Psoas muscle (tissue), 8 donors: ENCODE data around the gene RILPL2. TPM values are rescaled to one million over a fixed set of nuclear protein-coding genes. Genes with fewer than 3 reads are reported as not detected.

Source experiments
- ATAC-seq, 4 donors: fragments of 200-7000 bp; cut with Tn5 transposase; one replicate each; pipeline ENCODE4 v1.9.1; 2020; ENCODE audit warnings: moderate library complexity in 3 of 4, mild to moderate bottlenecking in 2 of 4
- DNase-seq, 2 donors: peaks; one replicate each; pipeline ENCODE4 v3.0.0-alpha.2; 2020
- H3K27ac ChIP-seq: fragments of 200-600 bp; one replicate; pipeline ENCODE4 v1.8.0; 2022
- H3K27me3 ChIP-seq, 3 donors: fragments of 200-600 bp in 1 of 3; one replicate each; pipeline versions ENCODE4 v1.6.1 to v1.8.0; 2013 to 2022; ENCODE audit warnings: low read length in 2 of 3, mild to moderate bottlenecking in 2 of 3, moderate library complexity in 1 of 3; ENCODE audit not compliant: insufficient read depth in 3 of 3
- H3K36me3 ChIP-seq, 2 donors: fragments of 200-600 bp in 1 of 2; one replicate each; pipeline versions ENCODE4 v1.6.1 to v1.8.0; 2013 to 2022; ENCODE audit warnings: low read depth in 1 of 2, mild to moderate bottlenecking in 1 of 2, moderate library complexity in 1 of 2; ENCODE audit not compliant: insufficient read depth in 1 of 2
- H3K4me1 ChIP-seq: fragments of 200-600 bp; one replicate; pipeline ENCODE4 v1.8.0; 2022
- H3K4me3 ChIP-seq: fragments of 200-600 bp; one replicate; pipeline ENCODE4 v1.8.0; 2022; ENCODE audit warnings: mild to moderate bottlenecking
- H3K9me3 ChIP-seq: fragments of 200-600 bp; one replicate; pipeline ENCODE4 v1.8.0; 2022
- CTCF ChIP-seq: fragments of 200-600 bp; IDR thresholded peaks from one replicate; pipeline ENCODE4 v1.8.0; 2022; ENCODE audit warnings: antibody characterized with exemption
- WGBS, 3 donors: extraction: QIAGEN DNeasy Blood & Tissue Kit; methylation state at CpG; one replicate each; pipeline versions ENCODE4 v1.1.6 to v1.1.7; 2013; 5-methylcytosine and 5-hydroxymethylcytosine counted together
- intact Hi-C, 2 donors: fragments of 100-400 bp; cut with DNase I; formaldehyde crosslinking; loops; one replicate each; pipeline versions ENCODE4 v1.11.0 to v1.14.2; 2022
- polyA plus RNA-seq, 3 donors: library from polyadenylated mRNA; stranded (reverse); fragments of 200-250 nt; gene quantifications; one replicate each; pipeline ENCODE4 v1.2.3, GENCODE V29; 2013
- total RNA-seq, 4 donors: library from RNA; stranded (reverse); fragmentation: NEBNext Ultra II Directional in 2 of 4; extraction: Animal tissue kit (Norgen Biotek cat#: 25700) in 2 of 4; gene quantifications; one replicate each; pipeline versions ENCODE4 v1.2.1 to v1.2.4, GENCODE V29; 2021 to 2023
- donor health status: healthy with polysubstance abuse.
- donor health status: DM: no; HTN: no; CAD: no; lungs with moderate emphysema.
- donor health status: Bipolar disorder and iron deficiency.
- donor health status: healthy.
- donor health status: DM: yes; HTN: yes; CAD: no.
- donor health status: DM: no; HTN: no; CAD: no.
- donor health status: DM: no; HTN: no; CAD: no.
- donor health status: DM: yes; HTN: yes; CAD: no.

The RILPL2 gene
- total and polyA plus RNA-seq, 7 donors, result 0.69 to 1.6 (median 1.1) TPM

GRCh38 chr12:123474485-123475245 lies 38.2 kb upstream of the RILPL2 start:
- no peak overlapping the region for H3K4me3 ChIP-seq

GRCh38 chr12:123472438-123472849 lies 36.0 kb upstream of the RILPL2 start:
- H3K4me1 ChIP-seq, result peaks cover 28% of the 10 kb centered on the region
- no peak for ATAC-seq
- no peak overlapping the region for H3K4me3 ChIP-seq
- H3K36me3 ChIP-seq, result peaks cover 2 to 53% of the 10 kb centered on the region in 2 donors
- H3K27me3 ChIP-seq, result no peaks in the 10 kb centered on the region
- 70 to 80% (median 75%) methylated on average over 12 of the region's 12 CpGs for WGBS, 3 donors
- H3K9me3 ChIP-seq, result no peaks in the 10 kb centered on the region
- DNase-seq, result no peak
- intact Hi-C loops, result no loop called here
- no peak for TF ChIP-seq CTCF
- peak overlapping the region; percentile 37 for H3K27ac ChIP-seq

More at GRCh38 chr12:123474485-123475245, 38.2 kb upstream of the RILPL2 start:
- no peaks in the 10 kb centered on the region for H3K9me3 ChIP-seq
- H3K36me3 ChIP-seq, result peaks cover 5 to 39% of the 10 kb centered on the region in 2 donors
- H3K4me1 ChIP-seq, result peaks cover 45% of the 10 kb centered on the region
- peak overlapping the region; percentile 97 for H3K27ac ChIP-seq
- 30 to 42% (median 34%) methylated on average over 13 of the region's 13 CpGs for WGBS, 3 donors
- ATAC-seq (peak; percentile 24 to 50 (median 44)), DNase-seq (no peak)
- TF ChIP-seq CTCF, result no peak
- no peaks in the 10 kb centered on the region for H3K27me3 ChIP-seq
- intact Hi-C loops, result loop anchor here (5.0 kb wide), 2 partner anchors 43 to 58 kb away; partner anchors contain the start of gene RILPL1 (in 1 of the 2)

DNA sequence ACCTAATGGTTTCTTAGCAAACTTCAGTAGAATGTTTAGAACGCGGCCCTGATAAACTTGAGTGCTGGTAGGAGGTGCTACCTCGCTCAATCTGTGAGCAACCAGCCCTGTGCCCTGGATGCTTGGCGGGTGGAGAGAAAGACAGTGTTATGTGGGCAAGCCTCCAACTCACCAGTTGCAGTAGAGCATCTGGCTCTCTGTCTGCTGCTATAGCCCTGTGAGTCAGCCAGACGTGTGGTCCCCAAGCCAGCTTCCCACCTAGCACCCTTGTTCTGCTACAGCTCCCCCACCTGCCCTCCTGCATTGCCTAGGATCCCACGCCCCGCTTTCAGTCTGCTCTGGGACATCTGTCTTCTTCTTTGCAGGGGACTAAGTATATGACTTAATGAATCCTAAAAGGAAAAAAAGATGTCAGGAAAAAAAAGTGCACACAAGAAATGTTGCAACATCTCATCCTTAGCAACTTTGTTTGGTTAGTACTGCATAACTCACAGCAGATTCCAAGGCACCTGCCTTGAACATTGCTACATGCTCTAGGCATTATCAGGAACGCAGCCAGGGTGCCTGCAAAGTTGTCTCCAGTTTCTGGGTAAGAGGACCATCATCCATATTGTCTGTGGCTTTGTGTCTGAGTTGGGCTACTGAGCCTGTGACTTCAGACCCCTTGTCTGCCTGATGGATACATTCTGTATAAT lies 35.0 kb upstream of the RILPL2 start:
- ATAC-seq, result peak; percentile 71 to 82 (median 78)

GRCh38 chr12:123469978-123470377 lies 33.5 kb upstream of the RILPL2 start:
- DNase-seq (no peak), ATAC-seq (no peak)
- H3K27me3 ChIP-seq, result no peaks in the 10 kb centered on the region
- H3K4me3 ChIP-seq, result no peak overlapping the region
- intact Hi-C loops, result no loop called here
- no peaks in the 10 kb centered on the region for H3K9me3 ChIP-seq
- WGBS, 3 donors, result 84 to 89% (median 88%) methylated on average over 2 of the region's 2 CpGs
- no peak for TF ChIP-seq CTCF
- H3K27ac ChIP-seq, result peak overlapping the region; percentile 23
- H3K4me1 ChIP-seq, result peaks cover 35% of the 10 kb centered on the region
- H3K36me3 ChIP-seq, result peaks cover 2 to 71% of the 10 kb centered on the region in 2 donors

More for the DNA sequence above, 35.0 kb upstream of the RILPL2 start:
- peak in 1 of 2 donors; percentile 68 for DNase-seq
- Histone ChIP-seq H3K27ac (peak overlapping the region; percentile 37), H3K4me3 (no peak overlapping the region), H3K9me3 (no peaks in the 10 kb centered on the region), H3K4me1 (peaks cover 36% of the 10 kb centered on the region), H3K36me3 (peaks cover 2 to 58% of the 10 kb centered on the region in 2 donors), H3K27me3 (no peaks in the 10 kb centered on the region)
- intact Hi-C loops, result no loop called here
- no peak for TF ChIP-seq CTCF
- 48 to 65% (median 58%) methylated on average over 8 of the region's 8 CpGs for WGBS, 3 donors
